Esophagus muscularis mucosa (tissue), 3 donors: Measurements from ENCODE around the gene SPATA12.

Source experiments
- CTCF ChIP-seq, 3 experiments: fragments of 200-600 bp in 2 of 3; fragments of 450-650 bp in 1 of 3; sonication (generic) in 2 of 3; IDR thresholded peaks; one replicate each; pipeline ENCODE4 v1.5.1; 2017 to 2019; ENCODE audit warnings: antibody characterized with exemption in 3 of 3, mild to moderate bottlenecking in 2 of 3, moderate library complexity in 1 of 3
- POLR2A ChIP-seq: fragments of 450-650 bp; IDR thresholded peaks from one replicate; pipeline ENCODE4 v1.6.1; 2017; ENCODE audit warnings: antibody characterized with exemption, moderate library complexity, mild to moderate bottlenecking, low read depth
- POLR2AphosphoS5 ChIP-seq, 2 donors: sonication (generic); formaldehyde crosslinking; IDR thresholded peaks; one replicate each; pipeline ENCODE4 v1.6.1; 2017; ENCODE audit warnings: antibody characterized with exemption in 2 of 2

GRCh38 chr3:57078344-57078634, 17.8 kb downstream of the SPATA12 start:
- no peak for TF ChIP-seq CTCF (IDR thresholded peaks at IDR 0.05)
- peak in 1 of 2 donors; percentile 23 for TF ChIP-seq POLR2AphosphoS5 (IDR thresholded peaks at IDR 0.05)
- TF ChIP-seq POLR2A, result no peak
